GM19455 (cell line): Measurements from ENCODE around the gene AADAC.
A peak's percentile ranks its signal among the peaks of the same experiment; 100 is the strongest.
"Not testable (repeated sequence)": the region's sequence is repeated elsewhere in the genome, so short reads cannot be mapped to it uniquely, and the experiment has no call there.

Experiments
- ATAC-seq: cut with Tn5 transposase; IDR thresholded peaks from one replicate; pipeline ENCODE4 v1.9.1; 2021; ENCODE audit not compliant: unreplicated experiment

AADAC gene

GRCh38 chr3:151796105-151796680 lies 17.7 kb upstream of the AADAC start:
- no peak for ATAC-seq

- no peak for ATAC-seq
Observed at GRCh38 chr3:151798466-151798865, 15.4 kb upstream of the AADAC start.

GRCh38 chr3:151800431-151800830 lies 13.5 kb upstream of the AADAC start:
- ATAC-seq, result no peak

- ATAC-seq, result no peak
Observed at GRCh38 chr3:151804267-151804666, 9.6 kb upstream of the AADAC start.

- no peak for ATAC-seq
Observed at GRCh38 chr3:151806838-151807237, 7.1 kb upstream of the AADAC start.

GRCh38 chr3:151808926-151809325 lies 5.0 kb upstream of the AADAC start:
- not testable (repeated sequence) for ATAC-seq

- no peak for ATAC-seq
Observed at GRCh38 chr3:151811474-151811873, 2.4 kb upstream of the AADAC start.

- ATAC-seq, result no peak
Observed at GRCh38 chr3:151814588-151814987, 672 bp downstream of the AADAC start.

GRCh38 chr3:151816091-151816604 lies 2.2 kb downstream of the AADAC start:
- no peak for ATAC-seq

- no peak for ATAC-seq
Observed at GRCh38 chr3:151817473-151817872, 3.6 kb downstream of the AADAC start.

- ATAC-seq, result no peak
Observed at GRCh38 chr3:151818361-151818760, 4.4 kb downstream of the AADAC start.

GRCh38 chr3:151819910-151820309 lies 6.0 kb downstream of the AADAC start:
- no peak for ATAC-seq

GRCh38 chr3:151827816-151828215 lies 13.9 kb downstream of the AADAC start:
- ATAC-seq, result no peak

GRCh38 chr3:151835751-151836525 lies 22.0 kb downstream of the AADAC start:
- no peak for ATAC-seq

- ATAC-seq, result no peak
Observed at GRCh38 chr3:151837057-151837456, 23.1 kb downstream of the AADAC start.

GRCh38 chr3:151838574-151839312 lies 24.8 kb downstream of the AADAC start:
- peak; percentile 66 for ATAC-seq

GRCh38 chr3:151839313-151839631 lies 25.4 kb downstream of the AADAC start:
- no peak for ATAC-seq

GRCh38 chr3:151841801-151842200 lies 27.9 kb downstream of the AADAC start:
- ATAC-seq, result no peak

GRCh38 chr3:151843275-151843674 lies 29.4 kb downstream of the AADAC start:
- ATAC-seq, result no peak

- ATAC-seq, result no peak
Observed at GRCh38 chr3:151845306-151845905, 31.5 kb downstream of the AADAC start.

GRCh38 chr3:151850065-151850464 lies 36.1 kb downstream of the AADAC start:
- ATAC-seq, result not testable (repeated sequence)
